GM21423 (cell line): ENCODE measurements around the gene OR2J3.
"Not testable (repeated sequence)": the region's sequence is repeated elsewhere in the genome, so short reads cannot be mapped to it uniquely, and the experiment has no call there.

ENCODE experiments used
- ATAC-seq: cut with Tn5 transposase; IDR thresholded peaks from one replicate; pipeline ENCODE4 v1.9.1; 2021; ENCODE audit warnings: mild to moderate bottlenecking, moderate library complexity; ENCODE audit not compliant: unreplicated experiment

Gene OR2J3

GRCh38 chr6:29159922-29160321, 52.1 kb downstream of the OR2J3 start:
- not testable (repeated sequence) for ATAC-seq
